Liver (tissue), 10 donors: Measurements from ENCODE around the gene FAM3A. TPM values are rescaled to one million over a fixed set of nuclear protein-coding genes. Genes with fewer than 3 reads are reported as not detected.
A peak's percentile ranks its signal among the peaks of the same experiment; 100 is the strongest.

Experiments used
- DNase-seq: peaks from one replicate; pipeline ENCODE4 v3.0.0-alpha.2; 2017; ENCODE audit warnings: low spot score
- H3K27ac ChIP-seq, 2 donors: one replicate each; pipeline ENCODE4 v1.7.0; 2013; ENCODE audit warnings: inconsistent platforms in 2 of 2, low read length in 2 of 2, control low read depth in 1 of 2, low read depth in 1 of 2, mild to moderate bottlenecking in 1 of 2
- H3K27me3 ChIP-seq, 4 donors: one replicate each; pipeline versions ENCODE4 v1.6.1 to v1.7.0; 2013; ENCODE audit warnings: low read length in 3 of 4, inconsistent platforms in 1 of 4, mild to moderate bottlenecking in 1 of 4, moderate library complexity in 1 of 4; ENCODE audit not compliant: control insufficient read depth in 4 of 4, insufficient read depth in 4 of 4
- H3K36me3 ChIP-seq, 4 donors: one replicate each; pipeline versions ENCODE4 v1.6.1 to v1.7.0; 2013; ENCODE audit warnings: low read length in 3 of 4, mild to moderate bottlenecking in 3 of 4, low read depth in 1 of 4, moderate library complexity in 1 of 4; ENCODE audit not compliant: control insufficient read depth in 4 of 4, insufficient read depth in 3 of 4
- H3K4me1 ChIP-seq, 4 donors: one replicate each; pipeline versions ENCODE4 v1.6.1 to v1.7.0; 2013; ENCODE audit warnings: low read length in 3 of 4, mild to moderate bottlenecking in 3 of 4, moderate library complexity in 1 of 4; ENCODE audit not compliant: control insufficient read depth in 4 of 4, insufficient read depth in 4 of 4
- H3K4me3 ChIP-seq, 3 donors: one replicate each; pipeline versions ENCODE4 v1.6.1 to v1.7.0; 2013; ENCODE audit warnings: low read length in 3 of 3, control low read depth in 1 of 3, low read depth in 1 of 3, mild to moderate bottlenecking in 1 of 3
- H3K9ac ChIP-seq, 2 donors: one replicate each; pipeline ENCODE4 v1.7.0; 2013; ENCODE audit warnings: low read length in 2 of 2, mild to moderate bottlenecking in 2 of 2, moderate library complexity in 2 of 2, control low read depth in 1 of 2, low read depth in 1 of 2
- H3K9me3 ChIP-seq, 4 donors: one replicate each; pipeline versions ENCODE4 v1.6.1 to v1.7.0; 2013; ENCODE audit warnings: low read length in 3 of 4; ENCODE audit not compliant: control insufficient read depth in 4 of 4
- EGR1 ChIP-seq, 2 donors: IDR thresholded peaks; 2 replicates each; pipeline ENCODE4 v1.6.1; 2016 to 2018; ENCODE audit warnings: antibody characterized with exemption in 2 of 2, low read depth in 2 of 2
- FOXA1 ChIP-seq: IDR thresholded peaks from 2 replicates; pipeline ENCODE4 v1.6.1; 2016; ENCODE audit warnings: antibody characterized with exemption
- SP1 ChIP-seq: IDR thresholded peaks from 2 replicates; pipeline ENCODE4 v1.6.1; 2018; ENCODE audit warnings: antibody characterized with exemption, mild to moderate bottlenecking
- WGBS: extraction: QIAGEN DNeasy Blood & Tissue Kit; methylation state at CpG from one replicate; pipeline ENCODE4 v1.1.7; 2013; 5-methylcytosine and 5-hydroxymethylcytosine counted together
- polyA plus RNA-seq, 2 donors: library from polyadenylated mRNA; stranded (reverse) in 1 of 2; unstranded in 1 of 2; fragments of 200-250 nt in 1 of 2; fragments of >200 nt in 1 of 2; fragmentation: Nextera tagmentation in 1 of 2; extraction: Ambion mirVana in 1 of 2; gene quantifications; one replicate each; pipeline versions ENCODE4 v1.2.1 to v1.2.3, GENCODE V29; 2013 to 2015
- small RNA-seq: library from RNA; depleted of rRNA; stranded (forward); fragments of <200 nt; gene quantifications from one replicate; pipeline ENCODE3, GENCODE V24; 2014
- total RNA-seq, 2 donors: library from RNA; depleted of rRNA; stranded (reverse); fragments of >200 nt; gene quantifications; one replicate each; pipeline ENCODE4 v1.2.3, GENCODE V29; 2014
- TF ChIP-seq, protein P1 (sequence below): IDR thresholded peaks from 2 replicates; pipeline ENCODE4 v1.6.1; 2016; ENCODE audit warnings: antibody characterized with exemption
- TF ChIP-seq, protein P2 (sequence below): fragments of 150-350 bp; IDR thresholded peaks from 2 replicates; pipeline ENCODE4 v1.5.1; 2017; ENCODE audit warnings: improper control_type of control experiment, low read depth, low read length; ENCODE audit not compliant: missing input control
- TF ChIP-seq, protein P3 (sequence below): IDR thresholded peaks from 2 replicates; pipeline ENCODE4 v1.6.1; 2016; ENCODE audit warnings: antibody characterized with exemption
- donor health status: healthy.
- donor health status: healthy.
- donor health status: healthy.
- donor health status: healthy.
- donor health status: healthy.

FAM3A gene
- total and polyA plus RNA-seq, 4 donors, result 11.6 to 36.3 (median 34.2) TPM

DNA sequence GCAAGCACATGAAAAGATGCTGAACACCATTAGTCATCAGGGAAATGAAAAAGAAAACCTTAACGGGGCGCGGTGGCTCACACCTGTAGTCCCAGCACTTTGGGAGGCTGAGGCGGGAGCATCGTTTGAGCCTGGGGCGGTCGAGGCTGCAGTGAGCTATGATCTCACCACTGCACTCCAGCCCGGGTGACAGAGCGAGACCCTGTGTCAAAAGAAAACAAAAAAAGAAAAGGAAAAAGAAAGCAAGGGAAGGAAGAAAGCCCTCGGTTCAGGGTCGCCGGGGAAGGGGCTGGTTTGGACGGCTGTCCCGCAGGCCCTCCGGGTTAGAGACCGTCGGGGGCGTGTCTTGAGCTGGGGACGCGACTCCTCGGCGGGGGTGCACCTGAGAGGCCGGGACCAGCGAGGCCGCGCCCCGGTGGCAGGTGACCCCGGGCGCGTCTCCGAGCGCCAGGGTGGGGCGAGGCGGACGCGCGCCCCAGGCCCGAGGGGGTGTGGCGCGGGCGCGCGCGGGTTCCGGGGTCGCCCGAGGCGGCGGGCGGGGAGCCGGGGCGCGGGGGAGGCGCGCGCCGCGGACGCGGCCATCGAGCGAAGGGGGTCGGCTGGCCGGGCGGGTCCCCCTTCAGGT is 58.4 kb downstream of the FAM3A start:
- WGBS, result 4% methylated on average over 64 of the region's 65 CpGs
- H3K27ac ChIP-seq, result no peak overlapping the region
- no peak for DNase-seq

More for the DNA sequence above, 58.4 kb downstream of the FAM3A start:
- Histone ChIP-seq H3K4me3 (peak overlapping the region in 2 of 3 donors; percentile 50 to 74), H3K4me1 (peaks cover 0 to 5% (median 0%) of the 10 kb centered on the region in 4 donors), H3K9ac (no peak overlapping the region), H3K27me3 (no peaks in the 10 kb centered on the region), H3K36me3 (peaks cover 0 to 2% (median 0%) of the 10 kb centered on the region in 4 donors), H3K9me3 (no peaks in the 10 kb centered on the region)
- no peak for TF ChIP-seq EGR1 (IDR thresholded peaks at IDR 0.05; ENCODE audit: low read depth in 2 of 2)
- no peak for TF ChIP-seq SP1
- TF ChIP-seq FOXA1, result no peak
- TF ChIP-seq, protein P1, sequence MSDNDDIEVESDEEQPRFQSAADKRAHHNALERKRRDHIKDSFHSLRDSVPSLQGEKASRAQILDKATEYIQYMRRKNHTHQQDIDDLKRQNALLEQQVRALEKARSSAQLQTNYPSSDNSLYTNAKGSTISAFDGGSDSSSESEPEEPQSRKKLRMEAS, result no peak
- TF ChIP-seq, protein P2, sequence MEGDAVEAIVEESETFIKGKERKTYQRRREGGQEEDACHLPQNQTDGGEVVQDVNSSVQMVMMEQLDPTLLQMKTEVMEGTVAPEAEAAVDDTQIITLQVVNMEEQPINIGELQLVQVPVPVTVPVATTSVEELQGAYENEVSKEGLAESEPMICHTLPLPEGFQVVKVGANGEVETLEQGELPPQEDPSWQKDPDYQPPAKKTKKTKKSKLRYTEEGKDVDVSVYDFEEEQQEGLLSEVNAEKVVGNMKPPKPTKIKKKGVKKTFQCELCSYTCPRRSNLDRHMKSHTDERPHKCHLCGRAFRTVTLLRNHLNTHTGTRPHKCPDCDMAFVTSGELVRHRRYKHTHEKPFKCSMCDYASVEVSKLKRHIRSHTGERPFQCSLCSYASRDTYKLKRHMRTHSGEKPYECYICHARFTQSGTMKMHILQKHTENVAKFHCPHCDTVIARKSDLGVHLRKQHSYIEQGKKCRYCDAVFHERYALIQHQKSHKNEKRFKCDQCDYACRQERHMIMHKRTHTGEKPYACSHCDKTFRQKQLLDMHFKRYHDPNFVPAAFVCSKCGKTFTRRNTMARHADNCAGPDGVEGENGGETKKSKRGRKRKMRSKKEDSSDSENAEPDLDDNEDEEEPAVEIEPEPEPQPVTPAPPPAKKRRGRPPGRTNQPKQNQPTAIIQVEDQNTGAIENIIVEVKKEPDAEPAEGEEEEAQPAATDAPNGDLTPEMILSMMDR, result no peak
- TF ChIP-seq, protein P3, sequence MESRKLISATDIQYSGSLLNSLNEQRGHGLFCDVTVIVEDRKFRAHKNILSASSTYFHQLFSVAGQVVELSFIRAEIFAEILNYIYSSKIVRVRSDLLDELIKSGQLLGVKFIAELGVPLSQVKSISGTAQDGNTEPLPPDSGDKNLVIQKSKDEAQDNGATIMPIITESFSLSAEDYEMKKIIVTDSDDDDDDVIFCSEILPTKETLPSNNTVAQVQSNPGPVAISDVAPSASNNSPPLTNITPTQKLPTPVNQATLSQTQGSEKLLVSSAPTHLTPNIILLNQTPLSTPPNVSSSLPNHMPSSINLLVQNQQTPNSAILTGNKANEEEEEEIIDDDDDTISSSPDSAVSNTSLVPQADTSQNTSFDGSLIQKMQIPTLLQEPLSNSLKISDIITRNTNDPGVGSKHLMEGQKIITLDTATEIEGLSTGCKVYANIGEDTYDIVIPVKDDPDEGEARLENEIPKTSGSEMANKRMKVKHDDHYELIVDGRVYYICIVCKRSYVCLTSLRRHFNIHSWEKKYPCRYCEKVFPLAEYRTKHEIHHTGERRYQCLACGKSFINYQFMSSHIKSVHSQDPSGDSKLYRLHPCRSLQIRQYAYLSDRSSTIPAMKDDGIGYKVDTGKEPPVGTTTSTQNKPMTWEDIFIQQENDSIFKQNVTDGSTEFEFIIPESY, result no peak

Small RNAs within 50 kb of the gene (small RNA-seq; reads per million reads assigned to genes)
- gene RN7SL697P, result not detected

Other genes starting within 250 kb of the FAM3A start
- gene TEX28, start 221.1 kb downstream of the FAM3A start, total RNA-seq, result not detected
- not detected for gene TEX28, start 221.1 kb downstream of the FAM3A start, polyA plus RNA-seq
- gene TKTL1, start 220.4 kb downstream of the FAM3A start, total RNA-seq, result under 1 TPM in 1 of 2 donors, not detected in 1; under 0.01 TPM
- not detected for gene TKTL1, start 220.4 kb downstream of the FAM3A start, polyA plus RNA-seq
- 100 to 1,000 TPM; 150 to 152 TPM for gene FLNA, start 141.6 kb downstream of the FAM3A start, total RNA-seq
- gene FLNA, start 141.6 kb downstream of the FAM3A start, polyA plus RNA-seq, result 10 to 100 TPM; 23.4 to 84.8 TPM
- 10 to 100 TPM; 11.6 to 18.5 TPM for gene EMD, start 136.9 kb downstream of the FAM3A start, total RNA-seq
- 10 to 100 TPM; 15.5 to 38.0 TPM for gene EMD, start 136.9 kb downstream of the FAM3A start, polyA plus RNA-seq
- gene RPL10, start 117.9 kb downstream of the FAM3A start, total RNA-seq, result 1,000 to 10,000 TPM; 1,323 to 1,523 TPM
- 1,000 to 10,000 TPM in 1 of 2 donors, 100 to 1,000 TPM in 1; 446 to 1,644 TPM for gene RPL10, start 117.9 kb downstream of the FAM3A start, polyA plus RNA-seq
- gene DNASE1L1, start 107.0 kb downstream of the FAM3A start, total RNA-seq, result 10 to 100 TPM; 14.6 to 22.1 TPM
- 10 to 100 TPM in 1 of 2 donors, 1 to 10 TPM in 1; 9.3 to 18.7 TPM for gene DNASE1L1, start 107.0 kb downstream of the FAM3A start, polyA plus RNA-seq
- gene TAFAZZIN, start 104.7 kb downstream of the FAM3A start, total RNA-seq, result 10 to 100 TPM in 1 of 2 donors, 1 to 10 TPM in 1; 7.8 to 15.6 TPM
- gene TAFAZZIN, start 104.7 kb downstream of the FAM3A start, polyA plus RNA-seq, result 10 to 100 TPM; 10.6 to 16.3 TPM
- gene ATP6AP1, start 87.6 kb downstream of the FAM3A start, total RNA-seq, result 10 to 100 TPM; 35.2 to 38.5 TPM
- gene ATP6AP1, start 87.6 kb downstream of the FAM3A start, polyA plus RNA-seq, result 10 to 100 TPM; 43.1 to 43.3 TPM
- 10 to 100 TPM; 13.3 to 27.7 TPM for gene GDI1, start 79.1 kb downstream of the FAM3A start, total RNA-seq
- 10 to 100 TPM; 12.8 to 35.6 TPM for gene GDI1, start 79.1 kb downstream of the FAM3A start, polyA plus RNA-seq
- gene FAM50A, start 72.1 kb downstream of the FAM3A start, total RNA-seq, result 10 to 100 TPM; 10.9 to 13.4 TPM
- gene FAM50A, start 72.1 kb downstream of the FAM3A start, polyA plus RNA-seq, result 10 to 100 TPM; 14.6 to 25.1 TPM
- 1 to 10 TPM; 1.1 to 1.7 TPM for gene PLXNA3, start 58.0 kb downstream of the FAM3A start, total RNA-seq
- gene PLXNA3, start 58.0 kb downstream of the FAM3A start, polyA plus RNA-seq, result 1 to 10 TPM; 1.3 to 1.7 TPM
- gene LAGE3, start 37.0 kb downstream of the FAM3A start, total RNA-seq, result 10 to 100 TPM in 1 of 2 donors, 1 to 10 TPM in 1; 8.5 to 18.1 TPM
- gene LAGE3, start 37.0 kb downstream of the FAM3A start, polyA plus RNA-seq, result 10 to 100 TPM; 12.4 to 13.1 TPM
- gene UBL4A, start 29.6 kb downstream of the FAM3A start, total RNA-seq, result 10 to 100 TPM; 19.8 to 22.2 TPM
- 10 to 100 TPM; 13.9 to 21.9 TPM for gene UBL4A, start 29.6 kb downstream of the FAM3A start, polyA plus RNA-seq
- gene SLC10A3, start 25.6 kb downstream of the FAM3A start, total RNA-seq, result 1 to 10 TPM; 3.5 to 5.6 TPM
- 1 to 10 TPM; 3.2 to 5.4 TPM for gene SLC10A3, start 25.6 kb downstream of the FAM3A start, polyA plus RNA-seq
- gene G6PD, start 30.6 kb upstream of the FAM3A start, total RNA-seq, result 10 to 100 TPM in 1 of 2 donors, 1 to 10 TPM in 1; 6.9 to 23.6 TPM
- gene G6PD, start 30.6 kb upstream of the FAM3A start, polyA plus RNA-seq, result 1 to 10 TPM; 1.9 to 4.0 TPM
- gene IKBKG, start 31.4 kb upstream of the FAM3A start, total RNA-seq, result 10 to 100 TPM; 17.1 to 46.0 TPM
- gene IKBKG, start 31.4 kb upstream of the FAM3A start, polyA plus RNA-seq, result 10 to 100 TPM; 26.0 to 74.1 TPM
- gene CTAG1A, start 68.9 kb upstream of the FAM3A start, total RNA-seq, result not detected
- not detected for gene CTAG1A, start 68.9 kb upstream of the FAM3A start, polyA plus RNA-seq
- not detected for gene CTAG1B, start 103.0 kb upstream of the FAM3A start, total RNA-seq
- not detected for gene CTAG1B, start 103.0 kb upstream of the FAM3A start, polyA plus RNA-seq
- not detected for gene CTAG2, start 137.3 kb upstream of the FAM3A start, total RNA-seq
- gene CTAG2, start 137.3 kb upstream of the FAM3A start, polyA plus RNA-seq, result not detected
- 10 to 100 TPM in 1 of 2 donors, 1 to 10 TPM in 1; 2.5 to 10.4 TPM for gene GAB3, start 234.8 kb upstream of the FAM3A start, total RNA-seq
- gene GAB3, start 234.8 kb upstream of the FAM3A start, polyA plus RNA-seq, result under 1 TPM; 0.66 to 0.75 TPM
- gene DKC1, start 246.6 kb upstream of the FAM3A start, total RNA-seq, result 10 to 100 TPM; 18.7 to 21.9 TPM
- 10 to 100 TPM; 14.0 to 14.3 TPM for gene DKC1, start 246.6 kb upstream of the FAM3A start, polyA plus RNA-seq